Measurements from ENCODE around the gene TSPYL6.

The TSPYL6 gene

GRCh38 chr2:54255230-54256090 is 569 bp downstream of the TSPYL6 start:
- FAIRE-seq = no peak

- no peak for FAIRE-seq
Observed at GRCh38 chr2:54254180-54254579, 1.8 kb downstream of the TSPYL6 start.

GRCh38 chr2:54249629-54250028 is 6.4 kb downstream of the TSPYL6 start:
- FAIRE-seq = no peak

DNA sequence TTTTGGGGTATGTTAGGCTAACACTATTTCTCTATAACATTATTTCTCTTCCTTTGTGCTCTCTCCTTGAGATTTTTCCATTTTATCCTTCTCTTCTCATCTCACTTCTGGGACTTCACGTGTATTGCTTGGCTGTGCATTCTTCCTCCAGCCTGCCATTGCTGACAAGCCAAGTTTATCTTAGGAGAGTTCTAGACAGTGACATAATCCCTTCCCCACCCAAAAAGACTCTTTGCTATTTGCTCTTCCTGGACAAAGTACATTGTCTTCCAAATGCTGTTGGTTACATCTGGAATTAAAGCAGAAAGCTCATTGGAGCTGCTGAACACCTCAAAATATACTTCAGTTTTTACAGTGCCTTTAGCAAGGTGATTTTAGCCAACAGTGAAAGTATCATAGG is 8.9 kb downstream of the TSPYL6 start:
- no peak for FAIRE-seq

GRCh38 chr2:54240515-54241469 is 15.2 kb downstream of the TSPYL6 start:
- no peak for FAIRE-seq

- FAIRE-seq = no peak
Observed at GRCh38 chr2:54239427-54239826, 16.6 kb downstream of the TSPYL6 start.

DNA sequence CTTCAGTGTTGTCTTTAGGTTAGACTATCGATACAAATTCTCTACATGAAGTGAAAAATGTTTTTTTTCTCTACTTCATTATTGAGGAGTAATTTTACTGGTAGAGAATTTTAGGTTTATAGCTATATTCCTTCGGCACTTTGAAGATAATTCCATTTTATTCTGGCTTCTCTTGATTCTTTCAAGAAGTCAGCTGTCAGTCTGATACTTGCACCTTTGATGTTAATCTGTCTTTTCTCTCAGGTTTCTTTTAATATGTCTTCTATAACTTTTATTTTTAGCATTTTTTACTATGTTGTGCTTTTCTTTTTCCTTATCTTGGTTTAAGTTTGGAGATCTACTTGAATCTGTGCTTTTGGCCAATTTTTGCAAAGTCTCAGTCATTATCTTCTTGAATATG is 18.6 kb downstream of the TSPYL6 start:
- no peak for FAIRE-seq

DNA sequence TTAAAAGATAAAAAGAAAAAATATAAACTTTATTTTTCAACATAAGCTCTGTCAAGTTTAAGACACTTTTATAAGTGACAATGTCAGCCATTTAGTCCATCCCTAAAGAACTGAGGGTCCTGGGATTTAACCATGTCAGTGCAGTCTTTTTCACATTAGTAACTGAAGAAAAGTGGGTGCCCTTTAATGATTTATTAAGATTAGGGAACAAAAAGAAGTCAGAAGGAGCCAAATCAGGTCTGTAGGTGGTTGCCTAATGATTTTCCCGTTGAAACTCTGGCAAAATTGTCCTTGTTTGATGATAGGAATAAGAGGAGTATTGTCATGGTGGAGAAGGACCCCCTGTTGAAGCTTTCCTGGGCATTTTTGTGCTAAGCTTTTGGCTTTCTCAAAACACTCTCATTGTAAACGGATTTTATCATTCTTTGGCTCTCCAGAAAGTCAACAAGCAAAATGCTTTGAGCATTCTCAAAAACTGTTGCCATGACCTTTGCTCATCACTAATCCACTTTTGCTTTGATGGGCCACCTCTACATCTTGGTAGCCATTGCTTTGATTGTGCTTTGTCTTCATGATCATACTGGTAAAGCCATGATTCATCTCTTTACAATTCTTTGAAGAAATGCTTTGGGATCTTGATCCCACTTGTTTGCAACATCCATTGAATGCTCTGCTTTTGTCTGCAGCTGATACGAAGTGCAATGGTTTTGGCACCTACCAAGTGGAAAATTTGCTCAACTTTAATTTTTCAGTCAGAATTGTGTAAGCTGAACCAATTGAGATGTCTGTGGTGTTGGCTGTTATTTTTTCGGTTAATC is 22.0 kb downstream of the TSPYL6 start:
- FAIRE-seq = no peak

- FAIRE-seq = no peak
Observed at GRCh38 chr2:54228945-54229344, 27.1 kb downstream of the TSPYL6 start.

DNA sequence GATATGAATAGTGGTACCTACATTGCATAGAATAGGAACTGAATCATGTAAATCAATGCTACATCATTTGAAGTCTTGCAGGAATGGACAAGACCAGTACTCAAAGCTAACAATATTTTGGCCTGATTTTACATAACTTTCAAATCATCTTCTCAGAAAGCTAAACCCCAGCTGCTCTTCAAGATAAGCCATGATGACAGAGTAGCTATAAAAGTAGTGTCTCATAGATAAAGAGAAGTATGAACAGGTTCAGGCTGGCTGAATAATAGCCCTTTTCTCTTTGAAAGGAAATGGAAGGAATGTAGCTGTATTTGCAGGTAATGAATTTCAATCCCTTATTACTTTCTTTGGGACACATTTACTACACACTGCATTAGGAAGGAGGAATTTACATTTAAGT is 28.2 kb downstream of the TSPYL6 start:
- FAIRE-seq = no peak

DNA sequence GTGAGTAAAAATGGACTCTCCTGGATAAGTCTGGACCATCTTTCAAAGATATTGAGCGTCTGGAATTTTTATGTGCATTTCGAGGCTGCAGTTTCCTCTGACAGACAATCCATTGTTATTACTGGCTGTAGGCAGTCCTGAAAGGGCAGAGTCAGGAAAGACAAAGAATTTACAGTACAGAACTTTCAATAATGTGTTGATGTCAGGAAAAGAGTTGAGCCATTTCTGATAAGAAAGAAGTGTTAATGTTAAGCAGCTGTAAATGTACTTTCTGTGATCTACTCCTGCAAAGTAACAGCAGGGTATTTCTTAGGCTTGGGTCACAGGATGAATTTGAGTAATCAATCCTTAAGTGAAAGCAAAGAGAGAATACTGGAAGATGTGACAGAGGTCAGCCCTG is 29.8 kb downstream of the TSPYL6 start:
- no peak for FAIRE-seq

GRCh38 chr2:54224997-54225396 is 31.0 kb downstream of the TSPYL6 start:
- FAIRE-seq = no peak

- no peak for FAIRE-seq
Observed at GRCh38 chr2:54213082-54213481, 42.9 kb downstream of the TSPYL6 start.

DNA sequence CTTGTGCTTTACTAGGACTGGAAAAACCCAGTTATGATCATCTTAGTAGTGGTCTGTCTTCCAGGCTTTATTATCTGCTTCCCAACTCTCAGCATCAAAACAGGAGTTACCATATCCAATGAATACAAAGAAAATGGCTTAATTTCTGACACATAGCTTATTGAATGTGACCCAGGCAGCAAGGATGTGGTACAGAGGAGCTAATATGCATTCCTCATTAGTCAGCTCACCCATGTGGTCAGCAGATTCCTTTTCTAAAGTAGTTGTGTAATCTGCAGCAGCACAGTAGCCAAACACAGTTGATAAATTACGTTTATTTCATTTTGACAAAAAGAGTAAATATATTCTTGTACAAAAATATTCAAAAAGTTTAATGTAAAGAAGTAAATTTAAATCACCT is 43.6 kb downstream of the TSPYL6 start:
- no peak for FAIRE-seq

DNA sequence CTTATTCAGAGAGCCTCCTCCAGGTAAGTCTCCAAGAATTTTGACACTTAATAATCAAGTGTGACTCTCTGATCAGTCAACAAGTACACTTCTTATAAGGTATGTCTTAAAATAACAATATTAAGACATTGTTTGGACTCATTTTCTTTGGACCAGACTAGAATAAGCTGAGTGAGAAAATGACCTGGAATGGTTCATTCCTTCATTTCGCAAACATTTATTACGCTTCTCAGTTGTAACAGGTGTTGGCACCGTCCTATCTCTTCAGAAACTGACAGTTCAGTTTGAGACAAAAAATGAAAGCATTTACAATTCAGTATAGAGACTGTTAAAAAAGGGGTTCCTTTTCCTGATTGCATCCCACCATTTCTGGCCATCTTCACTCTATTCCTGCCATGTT is 46.6 kb downstream of the TSPYL6 start:
- FAIRE-seq = no peak

DNA sequence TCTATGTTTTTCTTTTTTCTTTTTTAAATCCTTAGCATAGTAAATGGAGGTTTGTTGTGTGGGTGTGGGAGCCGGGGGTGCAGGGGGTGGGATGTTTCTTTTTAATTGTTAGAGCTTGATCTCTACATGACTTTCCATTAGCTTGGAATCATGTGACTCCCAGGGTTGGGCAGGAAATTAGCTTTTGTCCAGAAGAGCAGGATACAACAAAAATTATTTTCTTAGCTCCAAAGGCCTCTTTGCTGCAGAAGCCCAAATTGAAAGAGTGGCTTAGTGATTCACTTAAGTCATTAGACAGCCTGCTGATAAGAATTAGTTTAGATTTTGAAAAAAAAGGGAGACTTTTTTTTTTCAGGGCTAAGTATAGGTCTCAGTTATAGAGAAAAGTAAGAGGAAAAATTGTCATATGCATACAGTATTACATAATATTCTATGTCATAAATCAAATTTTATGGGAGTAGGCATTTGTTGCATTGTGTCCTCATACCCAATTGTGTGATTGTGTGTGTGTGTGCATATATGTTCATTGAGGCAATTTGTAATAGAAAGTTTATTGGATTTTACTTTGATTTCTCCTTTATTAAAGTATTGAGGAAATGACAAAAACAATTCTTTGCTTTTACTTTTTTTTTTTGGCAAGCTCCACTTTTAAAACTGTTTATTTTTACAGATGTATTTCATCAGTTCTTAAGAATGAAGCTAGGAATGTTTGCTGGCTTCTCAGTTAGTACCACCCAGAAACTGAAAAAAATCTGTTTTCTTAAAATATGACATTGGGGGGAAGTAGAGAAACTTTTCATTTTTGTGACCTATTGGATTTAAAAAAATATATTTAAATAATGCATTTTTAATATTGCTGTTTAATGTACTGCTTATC is 47.4 kb downstream of the TSPYL6 start:
- no peak for FAIRE-seq

DNA sequence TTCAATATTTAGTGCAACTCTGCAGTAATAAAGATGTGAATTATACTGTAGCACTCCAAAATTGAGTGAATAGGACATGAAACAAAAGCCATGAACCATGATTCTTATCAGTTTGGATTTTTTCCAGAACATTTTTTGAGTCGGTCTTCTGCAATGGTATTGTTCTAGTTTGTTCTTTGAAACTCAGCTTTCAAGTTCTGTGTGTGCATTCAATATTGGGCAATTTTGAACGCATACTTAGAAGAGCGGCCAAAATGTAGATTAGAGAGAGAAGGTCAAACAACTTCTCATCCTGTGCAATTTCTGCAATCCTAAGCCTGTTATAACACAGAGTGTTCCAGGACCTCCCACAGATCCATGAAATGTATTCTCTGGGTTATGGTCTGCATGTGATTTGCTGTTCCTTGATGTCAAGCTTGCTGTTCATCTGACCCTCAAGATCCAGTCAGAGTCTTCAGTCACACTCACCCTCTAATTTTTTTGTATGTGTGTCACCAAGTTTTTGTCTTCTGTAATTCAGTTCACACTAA is 48.3 kb downstream of the TSPYL6 start:
- no peak for FAIRE-seq

DNA sequence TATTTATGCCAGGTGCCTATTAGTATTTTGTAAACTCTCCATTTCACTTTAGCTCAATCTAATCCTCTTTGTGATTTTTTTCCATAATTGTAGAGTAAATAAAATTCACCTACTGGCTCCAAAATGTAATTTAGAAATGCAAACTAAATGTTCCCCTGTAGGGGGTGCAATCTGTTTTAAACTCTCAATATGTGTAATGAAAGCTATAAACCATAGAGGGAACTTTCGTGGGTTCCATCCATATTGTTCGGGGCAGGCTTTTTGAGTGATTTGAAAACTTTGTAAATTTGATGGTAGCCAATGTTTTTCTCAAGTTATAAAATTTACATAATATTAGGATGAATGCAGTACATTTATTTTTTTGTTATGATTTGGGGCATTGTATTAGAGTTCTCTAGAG is 49.4 kb downstream of the TSPYL6 start:
- peak; percentile 91 for FAIRE-seq

GRCh38 chr2:54204476-54204875 is 51.6 kb downstream of the TSPYL6 start:
- FAIRE-seq = no peak
